ENCODE data around the gene RAB6D. TPM values are rescaled to one million over a fixed set of nuclear protein-coding genes. Genes with fewer than 3 reads are reported as not detected.
"Not testable (repeated sequence)": the region's sequence is repeated elsewhere in the genome, so short reads cannot be mapped to it uniquely, and the experiment has no call there.

Gene RAB6D
- total RNA-seq, 2 donors from 2014 or later: 0.68 to 0.77 TPM

DNA sequence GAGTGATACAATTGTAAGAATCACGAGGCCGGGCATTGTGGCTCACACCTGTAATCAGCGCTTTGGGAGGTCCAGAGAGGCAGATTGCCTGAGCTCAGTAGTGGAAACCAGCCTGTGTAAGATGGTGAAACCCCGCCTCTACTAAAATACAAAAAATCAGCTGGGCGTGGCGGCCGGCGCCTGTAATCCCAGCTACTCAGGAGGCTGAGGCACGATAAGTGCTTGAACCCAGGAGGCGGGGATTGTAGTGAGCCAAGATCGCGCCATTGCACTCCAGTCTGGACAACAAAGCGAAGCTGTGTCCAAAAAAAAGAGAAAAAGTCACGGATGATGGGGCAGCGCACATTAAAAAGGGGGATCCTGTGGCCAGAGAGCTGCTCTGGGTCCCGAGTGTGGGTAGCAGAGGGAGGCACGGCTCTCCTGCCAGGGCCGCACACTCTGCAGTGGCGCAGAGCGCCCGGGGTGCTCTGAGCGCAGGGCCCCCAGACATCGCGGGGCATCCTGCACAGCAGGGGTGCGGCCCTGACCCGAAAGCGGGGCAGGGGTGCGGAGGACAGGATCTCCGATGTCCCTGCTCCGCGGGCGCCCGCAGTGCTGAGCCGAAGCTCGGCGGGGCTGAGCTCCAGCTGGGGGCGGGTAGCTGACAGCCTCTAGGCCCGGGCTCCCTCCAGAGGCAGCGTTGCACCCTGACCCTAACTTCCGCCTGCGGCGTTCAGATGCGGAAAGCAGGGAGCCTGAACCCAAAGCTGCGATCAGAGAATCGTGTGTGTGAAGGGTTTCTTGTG, 30.4 kb upstream of the RAB6D start:
- no peak for TF ChIP-seq POLR2A (IDR thresholded peaks at IDR 0.05)
- Histone ChIP-seq H3K9me3 (no peaks in the 10 kb centered on the region), H3K27me3 (replicated peaks; ENCODE audit: insufficient read depth) (no peaks in the 10 kb centered on the region), H3K4me3 (peak overlapping the region in 1 of 2 donors; percentile 11), H3K36me3 (no peaks in the 10 kb centered on the region), H3K4me1 (replicated peaks) (no peaks in the 10 kb centered on the region), H3K27ac (no peak overlapping the region)
- intact Hi-C loops (cut with DNase I): no loop called here
- WGBS: 19% methylated on average over 44 of the region's 45 CpGs
- DNase-seq (ENCODE audit: low spot score): no peak

DNA sequence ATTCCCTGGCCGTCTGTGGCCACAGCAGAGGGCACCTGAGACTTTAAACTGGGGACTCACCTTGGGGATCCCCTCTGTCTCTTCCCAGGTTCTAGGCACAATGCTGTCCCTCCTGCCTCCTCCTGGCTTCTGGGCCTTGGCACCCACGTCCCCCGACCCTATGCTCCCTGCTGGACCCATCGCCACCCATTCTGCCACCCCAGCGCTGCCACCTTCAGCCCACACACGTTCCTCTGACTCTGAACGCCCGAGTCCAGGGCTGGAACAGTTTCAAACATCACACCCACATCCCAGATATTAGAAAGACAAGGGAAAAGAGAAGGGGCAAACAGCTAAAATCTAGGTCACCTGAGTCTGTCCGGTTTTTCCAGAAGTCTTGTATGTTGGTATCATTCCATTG, 28.0 kb upstream of the RAB6D start:
- H3K4me1 ChIP-seq (replicated peaks); H3K36me3 ChIP-seq; H3K9me3 ChIP-seq; DNase-seq (ENCODE audit: low spot score); H3K27me3 ChIP-seq (replicated peaks; ENCODE audit: insufficient read depth); H3K4me3 ChIP-seq; intact Hi-C loops (cut with DNase I); H3K27ac ChIP-seq: not testable (repeated sequence)
- 60% methylated on average over 9 of the region's 9 CpGs for WGBS

DNA sequence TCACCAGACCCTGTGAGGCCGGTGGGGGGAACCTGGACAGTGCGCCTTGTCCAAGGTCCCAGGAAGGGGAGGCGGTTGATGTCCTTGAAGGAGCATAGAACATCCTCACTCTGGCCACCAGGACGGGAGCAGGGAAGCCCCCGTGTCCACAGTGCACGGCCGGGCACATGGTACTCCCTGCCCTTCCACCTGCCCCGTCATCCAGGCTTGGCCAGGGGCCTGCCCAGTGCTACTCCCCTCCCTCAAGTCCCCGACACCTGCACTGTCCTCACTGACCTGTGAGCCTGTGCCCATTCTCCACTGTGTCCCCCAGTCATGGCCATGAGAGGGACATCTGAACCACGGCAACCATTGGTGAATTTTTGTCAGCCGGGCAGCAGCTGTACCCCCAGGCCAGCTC, 27.5 kb upstream of the RAB6D start:
- WGBS: 90% methylated on average over 11 of the region's 11 CpGs
- H3K36me3 ChIP-seq; DNase-seq (ENCODE audit: low spot score); H3K4me3 ChIP-seq; H3K4me1 ChIP-seq (replicated peaks); H3K9me3 ChIP-seq; intact Hi-C loops (cut with DNase I); H3K27me3 ChIP-seq (replicated peaks; ENCODE audit: insufficient read depth); H3K27ac ChIP-seq: not testable (repeated sequence)

DNA sequence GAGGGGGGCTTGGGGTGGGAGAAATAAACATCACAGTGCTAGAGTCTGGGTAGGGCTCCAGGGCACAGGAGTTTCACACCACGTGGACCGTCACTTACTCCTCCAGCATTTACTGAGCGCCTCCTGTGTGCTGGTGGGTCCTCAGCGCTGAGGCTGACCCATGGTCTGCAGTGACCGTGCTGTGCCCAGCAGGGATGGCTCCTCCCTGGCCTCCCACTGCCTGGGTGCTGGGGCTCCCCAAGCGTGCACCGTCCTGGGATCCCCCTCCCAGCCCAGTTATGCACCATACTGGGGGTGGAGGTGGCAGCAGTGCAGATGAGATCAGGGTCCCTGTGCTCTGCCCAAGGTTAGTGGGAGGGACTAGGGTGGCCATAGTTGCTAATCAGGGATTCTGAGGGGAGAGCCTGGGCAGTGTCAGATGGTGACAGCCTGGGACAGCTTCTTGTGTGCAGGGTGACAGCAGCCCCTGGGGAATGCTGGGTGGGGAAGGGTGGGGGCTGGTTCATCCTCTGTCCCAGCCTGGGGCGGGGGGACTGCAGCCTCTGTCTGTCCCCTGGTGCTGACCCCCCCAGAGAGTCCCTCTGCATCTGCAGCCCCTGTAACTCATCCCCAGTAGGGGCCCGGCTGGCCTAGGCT, 26.6 kb upstream of the RAB6D start:
- 78% methylated on average over 7 of the region's 9 CpGs for WGBS
- not testable (repeated sequence) for H3K36me3 ChIP-seq

DNA sequence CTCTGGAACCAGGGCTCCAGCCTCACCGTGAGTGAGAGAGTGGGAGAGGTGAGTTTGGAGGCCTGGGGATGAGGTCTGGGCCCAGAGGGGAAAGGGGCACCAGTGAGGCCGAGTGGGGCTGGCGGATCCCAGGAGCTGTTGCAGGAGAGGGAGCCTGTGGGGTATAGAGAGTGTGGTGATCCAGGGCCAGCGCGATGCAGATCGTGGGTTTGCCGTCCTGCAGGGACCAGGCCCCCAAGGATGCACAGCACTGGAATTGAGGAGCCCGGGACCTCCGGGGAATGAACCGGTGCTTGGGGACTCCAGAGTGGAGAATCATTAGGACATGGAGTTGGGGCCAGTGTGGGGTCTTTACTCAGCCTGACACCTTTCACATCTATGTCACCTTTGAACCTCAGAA, 25.7 kb upstream of the RAB6D start:
- Histone ChIP-seq H3K27ac (no peak overlapping the region), H3K4me3 (no peak overlapping the region), H3K36me3 (no peaks in the 10 kb centered on the region), H3K27me3 (replicated peaks; ENCODE audit: insufficient read depth) (no peaks in the 10 kb centered on the region), H3K4me1 (replicated peaks) (no peaks in the 10 kb centered on the region), H3K9me3 (no peaks in the 10 kb centered on the region)
- no peak for TF ChIP-seq POLR2A (IDR thresholded peaks at IDR 0.05)
- TF ChIP-seq POLR2AphosphoS5 (IDR thresholded peaks at IDR 0.05): no peak
- TF ChIP-seq, protein P1, sequence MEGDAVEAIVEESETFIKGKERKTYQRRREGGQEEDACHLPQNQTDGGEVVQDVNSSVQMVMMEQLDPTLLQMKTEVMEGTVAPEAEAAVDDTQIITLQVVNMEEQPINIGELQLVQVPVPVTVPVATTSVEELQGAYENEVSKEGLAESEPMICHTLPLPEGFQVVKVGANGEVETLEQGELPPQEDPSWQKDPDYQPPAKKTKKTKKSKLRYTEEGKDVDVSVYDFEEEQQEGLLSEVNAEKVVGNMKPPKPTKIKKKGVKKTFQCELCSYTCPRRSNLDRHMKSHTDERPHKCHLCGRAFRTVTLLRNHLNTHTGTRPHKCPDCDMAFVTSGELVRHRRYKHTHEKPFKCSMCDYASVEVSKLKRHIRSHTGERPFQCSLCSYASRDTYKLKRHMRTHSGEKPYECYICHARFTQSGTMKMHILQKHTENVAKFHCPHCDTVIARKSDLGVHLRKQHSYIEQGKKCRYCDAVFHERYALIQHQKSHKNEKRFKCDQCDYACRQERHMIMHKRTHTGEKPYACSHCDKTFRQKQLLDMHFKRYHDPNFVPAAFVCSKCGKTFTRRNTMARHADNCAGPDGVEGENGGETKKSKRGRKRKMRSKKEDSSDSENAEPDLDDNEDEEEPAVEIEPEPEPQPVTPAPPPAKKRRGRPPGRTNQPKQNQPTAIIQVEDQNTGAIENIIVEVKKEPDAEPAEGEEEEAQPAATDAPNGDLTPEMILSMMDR (IDR thresholded peaks at IDR 0.05): no peak
- intact Hi-C loops (cut with DNase I): no loop called here
- WGBS: 91% methylated on average over 10 of the region's 10 CpGs
- DNase-seq (ENCODE audit: low spot score): no peak

More for the DNA sequence above, 26.6 kb upstream of the RAB6D start:
- DNase-seq (ENCODE audit: low spot score); H3K4me3 ChIP-seq; H3K27ac ChIP-seq; H3K9me3 ChIP-seq; H3K4me1 ChIP-seq (replicated peaks); intact Hi-C loops (cut with DNase I); H3K27me3 ChIP-seq (replicated peaks; ENCODE audit: insufficient read depth): not testable (repeated sequence)

DNA sequence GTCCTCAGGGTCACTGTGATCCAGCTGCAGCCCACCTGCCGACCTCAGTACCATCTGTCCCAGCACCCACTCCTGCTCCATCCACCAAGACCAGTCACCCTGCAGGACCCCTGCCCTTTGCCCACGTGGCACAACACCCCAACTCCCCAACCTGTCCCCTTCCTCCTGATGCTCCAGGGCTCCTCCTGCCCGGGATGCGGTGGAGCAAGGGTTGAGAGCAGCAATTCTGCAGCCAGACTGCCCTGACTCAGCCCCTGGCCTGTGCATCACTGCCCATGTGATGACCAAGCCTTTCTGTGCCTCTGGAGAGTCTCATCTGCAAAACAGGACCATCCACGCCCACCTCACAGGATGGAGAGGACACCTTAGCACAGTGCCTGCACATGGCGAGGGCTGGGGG, 24.9 kb upstream of the RAB6D start:
- H3K9me3 ChIP-seq; intact Hi-C loops (cut with DNase I); H3K27ac ChIP-seq; H3K4me3 ChIP-seq; H3K4me1 ChIP-seq (replicated peaks); H3K27me3 ChIP-seq (replicated peaks; ENCODE audit: insufficient read depth); H3K36me3 ChIP-seq; DNase-seq (ENCODE audit: low spot score): not testable (repeated sequence)
- WGBS: 63% methylated on average over 6 of the region's 6 CpGs

DNA sequence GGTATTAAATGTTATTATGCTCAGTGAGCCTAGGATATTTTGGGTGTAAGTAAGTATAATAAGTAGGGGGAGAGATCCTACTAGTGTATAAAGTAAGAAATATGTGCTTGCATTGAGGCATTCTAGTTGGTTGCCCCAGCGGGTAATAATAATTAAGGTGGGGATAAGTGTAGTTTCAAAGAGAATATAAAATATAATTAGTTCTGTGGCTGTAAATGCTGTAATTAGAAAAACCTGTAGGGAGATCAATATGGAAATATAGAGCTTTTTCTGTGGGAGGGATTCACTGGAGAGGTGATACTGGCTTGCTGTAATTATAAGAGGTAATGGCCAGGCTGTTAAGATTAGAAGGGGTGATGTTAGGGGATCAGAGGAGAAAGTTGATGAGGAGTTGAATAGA, 9.1 kb upstream of the RAB6D start:
- WGBS: 87% methylated on average over 1 of the region's 1 CpG
- H3K27ac ChIP-seq; H3K27me3 ChIP-seq (replicated peaks; ENCODE audit: insufficient read depth); H3K4me3 ChIP-seq; DNase-seq (ENCODE audit: low spot score); intact Hi-C loops (cut with DNase I); H3K9me3 ChIP-seq; H3K4me1 ChIP-seq (replicated peaks); H3K36me3 ChIP-seq: not testable (repeated sequence)

DNA sequence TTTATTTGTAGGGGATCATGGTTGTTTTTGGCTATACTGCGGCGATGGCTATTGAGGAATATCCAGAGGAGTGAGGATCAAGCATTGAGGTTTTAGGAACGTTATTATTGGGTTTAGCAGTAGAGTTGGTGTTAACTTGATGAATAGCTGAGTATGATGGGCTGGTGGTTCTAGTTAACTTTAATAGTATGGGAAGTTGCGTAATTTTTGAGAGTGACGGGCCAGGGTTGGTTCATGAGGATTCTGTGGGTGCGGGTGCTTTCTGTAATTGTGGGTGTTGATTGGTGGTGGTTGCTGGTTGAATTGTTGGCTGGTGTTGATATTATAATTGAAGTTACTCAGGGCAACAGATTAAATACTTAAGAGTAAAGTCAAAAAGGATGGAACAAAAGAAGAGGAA, 6.0 kb upstream of the RAB6D start:
- H3K9me3 ChIP-seq: no peaks in the 10 kb centered on the region
- intact Hi-C loops (cut with DNase I): no loop called here
- H3K27ac ChIP-seq: no peak overlapping the region
- H3K4me1 ChIP-seq (replicated peaks): no peaks in the 10 kb centered on the region
- H3K27me3 ChIP-seq (replicated peaks; ENCODE audit: insufficient read depth): no peaks in the 10 kb centered on the region
- no peak overlapping the region for H3K4me3 ChIP-seq
- no peak for DNase-seq (ENCODE audit: low spot score)
- 94% methylated on average over 6 of the region's 6 CpGs for WGBS
- H3K36me3 ChIP-seq: no peaks in the 10 kb centered on the region
- TF ChIP-seq, protein P1 (IDR thresholded peaks at IDR 0.05): no peak
- TF ChIP-seq POLR2AphosphoS5 (IDR thresholded peaks at IDR 0.05) (no peak), POLR2A (IDR thresholded peaks at IDR 0.05) (no peak)

DNA sequence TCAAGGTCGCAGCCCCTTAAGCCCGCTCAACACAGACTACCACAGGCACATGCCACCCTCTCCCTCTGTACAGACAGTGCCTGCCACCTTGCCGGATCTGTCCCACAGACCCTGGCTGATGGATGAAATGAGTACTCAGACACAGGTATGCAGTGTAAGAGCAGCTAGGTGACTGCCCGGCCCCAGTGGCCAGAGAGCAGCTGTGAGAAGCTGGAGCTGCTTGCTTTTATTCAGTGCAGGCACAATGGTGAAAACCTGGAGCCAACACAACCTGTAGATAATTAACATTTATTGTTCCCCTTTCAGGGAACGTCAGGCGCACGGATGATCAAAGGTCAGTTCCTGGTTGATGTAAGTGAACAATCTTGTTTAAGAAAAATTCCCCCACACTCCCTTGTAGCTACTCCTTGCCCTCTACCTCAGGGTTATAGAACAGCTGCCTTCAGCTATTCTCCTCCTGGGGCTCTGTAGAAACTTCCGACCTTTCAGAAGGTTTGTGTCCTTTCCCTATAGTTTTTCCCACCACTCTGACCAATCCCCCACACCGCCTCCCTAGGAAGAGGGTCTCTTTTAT, 4.6 kb upstream of the RAB6D start:
- 100% methylated on average over 3 of the region's 9 CpGs for WGBS
- H3K27ac ChIP-seq; intact Hi-C loops (cut with DNase I); H3K4me1 ChIP-seq (replicated peaks); H3K9me3 ChIP-seq; H3K4me3 ChIP-seq; H3K36me3 ChIP-seq; DNase-seq (ENCODE audit: low spot score); H3K27me3 ChIP-seq (replicated peaks; ENCODE audit: insufficient read depth): not testable (repeated sequence)
